HepG2 (cell line): ENCODE results near the gene SMYD2.

Experiments used
- ATF3 ChIP-seq: sonication (generic); formaldehyde crosslinking; IDR thresholded peaks from 2 replicates; pipeline ENCODE4 v1.4.0; 2020; ENCODE audit warnings: missing genetic modification reagents
- ELF1 ChIP-seq: sonication (generic); formaldehyde crosslinking; IDR thresholded peaks from 2 replicates; pipeline ENCODE4 v1.4.0; 2020; ENCODE audit warnings: missing genetic modification reagents
- EZH2 ChIP-seq: conservative IDR thresholded peaks from 2 replicates; pipeline ENCODE4 v1.6.1; 2012; ENCODE audit warnings: mild to moderate bottlenecking, low read depth, low read length, moderate library complexity
- HIVEP1 ChIP-seq: sonication (generic); formaldehyde crosslinking; IDR thresholded peaks from 2 replicates; pipeline ENCODE4 v1.4.0; 2020; ENCODE audit warnings: mild to moderate bottlenecking, missing genetic modification reagents
- MYC ChIP-seq: sonication (generic); formaldehyde crosslinking; IDR thresholded peaks from 2 replicates; pipeline ENCODE4 v1.9.0; 2021; ENCODE audit warnings: missing genetic modification reagents, borderline replicate concordance
- NFYB ChIP-seq: sonication (generic); formaldehyde crosslinking; IDR thresholded peaks from 2 replicates; pipeline ENCODE4 v1.4.0; 2020; ENCODE audit warnings: missing genetic modification reagents
- RAD21 ChIP-seq: fragments of 450-650 bp; formaldehyde crosslinking; IDR thresholded peaks from 2 replicates; pipeline ENCODE4 v1.5.0; 2020; ENCODE audit warnings: mild to moderate bottlenecking
- TERF1 ChIP-seq: sonication (generic); formaldehyde crosslinking; IDR thresholded peaks from 2 replicates; pipeline ENCODE4 v1.8.0; 2022; ENCODE audit warnings: mild to moderate bottlenecking, missing genetic modification reagents, moderate library complexity
- ZBTB1 ChIP-seq: sonication (generic); formaldehyde crosslinking; IDR thresholded peaks from 2 replicates; pipeline ENCODE4 v1.4.0; 2020; ENCODE audit warnings: missing genetic modification reagents, borderline replicate concordance
- ZBTB7A ChIP-seq: sonication (generic); formaldehyde crosslinking; IDR thresholded peaks from 2 replicates; pipeline ENCODE4 v1.8.0; 2022; ENCODE audit warnings: mild to moderate bottlenecking, missing genetic modification reagents
- ZKSCAN8 ChIP-seq: IDR thresholded peaks from 2 replicates; pipeline ENCODE4 v1.6.1; 2016; ENCODE audit warnings: borderline replicate concordance, missing genetic modification reagents, missing compliant biosample characterization
- ZNF549 ChIP-seq: sonication (generic); formaldehyde crosslinking; IDR thresholded peaks from 2 replicates; pipeline ENCODE4 v1.5.0; 2020; ENCODE audit warnings: missing genetic modification reagents

GRCh38 chr1:214367841-214368240, 86.9 kb downstream of the SMYD2 start:
- TF ChIP-seq ZKSCAN8 (CRISPR knock-in tag): no peak
- TF ChIP-seq TERF1 (CRISPR knock-in tag): no peak
- TF ChIP-seq RAD21 (CRISPR knock-in tag): no peak
- TF ChIP-seq HIVEP1 (CRISPR knock-in tag): no peak
- TF ChIP-seq MYC (CRISPR knock-in tag): no peak
- TF ChIP-seq ZNF549: no peak
- TF ChIP-seq NFYB (CRISPR knock-in tag): no peak
- no peak for TF ChIP-seq ELF1 (CRISPR knock-in tag)
- no peak for TF ChIP-seq ZBTB1
- TF ChIP-seq ZBTB7A (CRISPR knock-in tag): no peak
- no peak for TF ChIP-seq ATF3
- TF ChIP-seq EZH2: no peak
